IMR-90 (cell line): ENCODE data around the gene WDFY2. TPM values are rescaled to one million over a fixed set of nuclear protein-coding genes. Genes with fewer than 3 reads are reported as not detected.
A peak's percentile ranks its signal among the peaks of the same experiment; 100 is the strongest.

Experiments used
- ATAC-seq: fragments of 200-7000 bp; cut with Tn5 transposase; 2 replicates; pipeline ENCODE4 v1.9.1; 2020; ENCODE audit warnings: low read depth, mild to moderate bottlenecking, moderate library complexity
- BruUV-seq: library from RNA; stranded (reverse); fragments of 400-500 nt; replicated peaks from 2 replicates; lab custom pipeline; 2021; lab: Mats Ljungman, UMichigan
- CTCF ChIA-PET: fragments of 300-600 bp; formaldehyde crosslinking; extraction: SDS; loops from one replicate; lab custom pipeline; 2021; ENCODE audit warnings: antibody characterized with exemption; lab: Yijun Ruan, JAX
- POLR2A ChIA-PET: fragments of 300-600 bp; sonication (Branson Sonifier 250); formaldehyde crosslinking; loops from one replicate; lab custom pipeline; 2022; ENCODE audit warnings: antibody characterized with exemption; ENCODE audit not compliant: unreplicated experiment; lab: Charles Lee
- DNase-seq: peaks from one replicate; pipeline ENCODE4 v3.0.0; 2013
- H2AFZ ChIP-seq: replicated peaks from 2 replicates; pipeline ENCODE3; 2013; ENCODE audit warnings: low read length, mild to moderate bottlenecking; ENCODE audit not compliant: poor library complexity
- H2AK5ac ChIP-seq: 2 replicates; pipeline ENCODE4 v1.6.1; 2013; ENCODE audit warnings: low read depth, low read length, inconsistent platforms
- H2AK9ac ChIP-seq: replicated peaks from 2 replicates; pipeline ENCODE3; 2013; ENCODE audit warnings: mild to moderate bottlenecking, low read depth, low read length, moderate library complexity; ENCODE audit not compliant: poor library complexity
- H2BK120ac ChIP-seq: 2 replicates; pipeline ENCODE4 v1.6.1; 2013; ENCODE audit warnings: low read depth, low read length, inconsistent platforms
- H2BK15ac ChIP-seq: 3 replicates; pipeline ENCODE4 v1.6.1; 2013; ENCODE audit warnings: low read depth, low read length, inconsistent platforms
- H2BK20ac ChIP-seq: 2 replicates; pipeline ENCODE4 v1.6.1; 2013; ENCODE audit warnings: low read depth, mild to moderate bottlenecking, inconsistent platforms, low read length, moderate library complexity
- H2BK5ac ChIP-seq: 2 replicates; pipeline ENCODE4 v1.6.1; 2013; ENCODE audit warnings: mild to moderate bottlenecking, low read depth, low read length, inconsistent platforms; ENCODE audit not compliant: poor library complexity, severe bottlenecking
- H3K14ac ChIP-seq: replicated peaks from 2 replicates; pipeline ENCODE4 v1.6.1; 2013; ENCODE audit warnings: low read depth, low read length, inconsistent platforms
- H3K18ac ChIP-seq: 2 replicates; pipeline ENCODE4 v1.6.1; 2013; ENCODE audit warnings: low read depth, low read length, control low read depth
- H3K23ac ChIP-seq: 2 replicates; pipeline ENCODE4 v1.6.1; 2013; ENCODE audit warnings: low read depth, low read length, inconsistent platforms
- H3K27ac ChIP-seq: 2 replicates; pipeline ENCODE4 v1.5.1; 2013; ENCODE audit warnings: mild to moderate bottlenecking, control low read depth, low read length; ENCODE audit not compliant: insufficient read depth
- H3K27me3 ChIP-seq: 2 replicates; pipeline ENCODE4 v1.6.1; 2013; ENCODE audit warnings: low read length; ENCODE audit not compliant: control insufficient read depth, insufficient read depth
- H3K36me3 ChIP-seq: 2 replicates; pipeline ENCODE4 v1.6.1; 2013; ENCODE audit warnings: low read length, mixed read lengths; ENCODE audit not compliant: control insufficient read depth, insufficient read depth
- H3K4ac ChIP-seq: 2 replicates; pipeline ENCODE4 v1.6.1; 2013; ENCODE audit warnings: low read depth, low read length, inconsistent platforms
- H3K4me1 ChIP-seq: 2 replicates; pipeline ENCODE4 v1.6.1; 2013; ENCODE audit warnings: low read length, mixed read lengths; ENCODE audit not compliant: control insufficient read depth, insufficient read depth
- H3K4me2 ChIP-seq: 2 replicates; pipeline ENCODE4 v1.6.1; 2013; ENCODE audit warnings: low read depth, mild to moderate bottlenecking, control low read depth, low read length, moderate library complexity
- H3K4me3 ChIP-seq: 2 replicates; pipeline ENCODE4 v1.5.1; 2013; ENCODE audit warnings: low read depth, mild to moderate bottlenecking, control low read depth, low read length, moderate library complexity; ENCODE audit not compliant: insufficient read depth
- H3K56ac ChIP-seq: 2 replicates; pipeline ENCODE4 v1.6.1; 2013; ENCODE audit warnings: low read length, inconsistent platforms; ENCODE audit not compliant: insufficient read depth; ENCODE audit errors: extremely low read depth
- H3K79me1 ChIP-seq, 2 experiments: 2 replicates each; pipeline ENCODE4 v1.6.1; 2013; ENCODE audit warnings: low read length in 2 of 2, inconsistent platforms in 1 of 2, low read depth in 1 of 2
- H3K9ac ChIP-seq: 2 replicates; pipeline ENCODE4 v1.6.1; 2013; ENCODE audit warnings: low read depth, low read length, control low read depth
- H3K9me1 ChIP-seq: 2 replicates; pipeline ENCODE4 v1.6.1; 2013; ENCODE audit warnings: low read length, inconsistent platforms; ENCODE audit not compliant: insufficient read depth
- H3K9me3 ChIP-seq: 2 replicates; pipeline ENCODE4 v1.6.1; 2013; ENCODE audit warnings: low read length; ENCODE audit not compliant: control insufficient read depth, insufficient read depth
- H4K20me1 ChIP-seq: 2 replicates; pipeline ENCODE4 v1.6.1; 2013; ENCODE audit warnings: low read length, inconsistent platforms; ENCODE audit not compliant: insufficient read depth
- H4K5ac ChIP-seq: 2 replicates; pipeline ENCODE4 v1.6.1; 2013; ENCODE audit warnings: mild to moderate bottlenecking, low read depth, low read length, control low read depth
- H4K8ac ChIP-seq, 2 experiments: 2 replicates each; pipeline ENCODE4 v1.6.1; 2013; ENCODE audit warnings: low read depth in 2 of 2, low read length in 2 of 2, control low read depth in 1 of 2, inconsistent platforms in 1 of 2
- H4K91ac ChIP-seq: 2 replicates; pipeline ENCODE4 v1.6.1; 2013; ENCODE audit warnings: low read depth, low read length, inconsistent platforms; ENCODE audit not compliant: insufficient read depth
- POLR2A ChIP-seq: IDR thresholded peaks from 2 replicates; pipeline ENCODE4 v1.6.1; 2012; ENCODE audit warnings: mild to moderate bottlenecking, low read depth, low read length
- RAD21 ChIP-seq: IDR thresholded peaks from 2 replicates; pipeline ENCODE4 v1.6.1; 2012; ENCODE audit warnings: low read length, improper control_type of control experiment
- WGBS, 2 experiments: methylation state at CpG; one replicate each; pipeline versions ENCODE4 v1.1.5 to v1.1.7; 2013; ENCODE audit warnings: missing lambda C conversion rate in 2 of 2; ENCODE audit not compliant: insufficient read length in 1 of 2; ENCODE audit errors: extremely low coverage in 2 of 2; 5-methylcytosine and 5-hydroxymethylcytosine counted together
- dilution Hi-C: fragments of 300-500 bp; cut with HindIII; formaldehyde crosslinking; loops from one replicate; pipeline ENCODE4 v1.14.3; 2018; ENCODE audit warnings: low sequenced_read_pairs; ENCODE audit not compliant: unreplicated experiment
- in situ Hi-C: fragments of 300-500 bp; cut with MboI; formaldehyde crosslinking; loops from 3 replicates; pipeline ENCODE4 v1.14.3; 2019; ENCODE audit warnings: low sequenced_read_pairs, inconsistent platforms, mixed read lengths
- intact Hi-C: fragments of 100-400 bp; cut with micrococcal nuclease; formaldehyde crosslinking; loops from 2 replicates; pipeline ENCODE4 v1.10.0; 2022
- polyA plus RNA-seq, 3 experiments: library from polyadenylated mRNA; depleted of rRNA; stranded (reverse); fragments of >200 nt; gene quantifications; 2 replicates each; pipeline ENCODE4 v1.2.3, GENCODE V29; 2012; ENCODE audit warnings: low replicate concordance in 1 of 3
- total RNA-seq: library from RNA; depleted of rRNA; stranded (reverse); fragments of >200 nt; gene quantifications from 2 replicates; pipeline ENCODE4 v1.2.3, GENCODE V29; 2012

The WDFY2 gene
- total and polyA plus RNA-seq, 2 of the 4 experiments (the other 2 are of a cell fraction), result 4.3 to 5.4 TPM

- TF ChIP-seq RAD21 (peak; percentile 12; the same call in 1 of the 2 replicates), POLR2A (no peak)
- H2BK15ac ChIP-seq, result peak overlapping the region; percentile 63; the same call in 1 of the 3 replicates
- H4K5ac ChIP-seq, result peak overlapping the region; percentile 20; the same call in 1 of the 2 replicates
- POLR2A ChIA-PET, result no interaction called here
- BruUV-seq, result no TSS peak
- H3K4me3 ChIP-seq, result no peak overlapping the region
- H3K23ac ChIP-seq, result no peak overlapping the region; the same call in 1 of the 2 replicates
- H3K79me1 ChIP-seq, result peaks cover 8 to 36% of the 10 kb centered on the region in 2 experiments; a peak in 3 of 4 replicates
- H3K27ac ChIP-seq, result peak overlapping the region; percentile 18; the same call in 1 of the 2 replicates
- no peak overlapping the region; the same call in 1 of the 2 replicates for H4K91ac ChIP-seq
- H3K36me3 ChIP-seq, result peaks cover 8% of the 10 kb centered on the region
- 83% methylated on average over 2 of the region's 16 CpGs; no CpG with 5 or more reads in 1 of the 2 experiments for WGBS, 2 experiments
- no peaks in the 10 kb centered on the region for H3K9me3 ChIP-seq
- peak overlapping the region; percentile 61 for H3K4ac ChIP-seq
- H3K18ac ChIP-seq, result 0 out of 2 replicates have a peak overlapping the region, but pooled peaks have one; percentile 67
- no peak overlapping the region for H3K4me2 ChIP-seq
- peak overlapping the region; percentile 22 for H2AK9ac ChIP-seq
- peak overlapping the region; percentile 28; the same call in 1 of the 2 replicates for H3K14ac ChIP-seq
- H2BK5ac ChIP-seq, result peak overlapping the region; percentile 48
- H2AK5ac ChIP-seq, result peak overlapping the region; percentile 64
- DNase-seq (peak; percentile 59), ATAC-seq (peak; percentile 22; the same call in 1 of the 2 replicates)
- dilution Hi-C loops (no loop called here), in situ Hi-C loops (no loop called here), intact Hi-C loops (loop anchor here (10.0 kb wide), 1 partner anchor 307 kb away; the partner anchor contains the start of gene INTS6)
- H2BK120ac ChIP-seq, result no peak overlapping the region
- CTCF ChIA-PET, result no interaction called here
- peaks cover 23% of the 10 kb centered on the region for H3K9me1 ChIP-seq
- H3K56ac ChIP-seq, result no peak overlapping the region
- no peaks in the 10 kb centered on the region for H3K27me3 ChIP-seq
- H2BK20ac ChIP-seq, result no peak overlapping the region; the same call in 1 of the 2 replicates
- H2AFZ ChIP-seq, result peak overlapping the region; percentile 38
- peaks cover 18% of the 10 kb centered on the region for H4K20me1 ChIP-seq
- H3K4me1 ChIP-seq, result peaks cover 23% of the 10 kb centered on the region
- peak overlapping the region in 1 of 2 experiments; percentile 44; a peak in 1 of 4 replicates for H4K8ac ChIP-seq
- no peak overlapping the region for H3K9ac ChIP-seq
Measured at GRCh38 chr13:51761643-51762350, 177.5 kb downstream of the WDFY2 start.
